HCT116 (cell line): Measurements from ENCODE around the gene STAMBPL1. TPM values are rescaled to one million over a fixed set of nuclear protein-coding genes. Genes with fewer than 3 reads are reported as not detected.

ENCODE experiments used
- ATAC-seq: fragments of 200-7000 bp; cut with Tn5 transposase; 2 replicates; pipeline ENCODE4 v1.9.1; 2020; ENCODE audit warnings: mild to moderate bottlenecking, moderate library complexity
- BruUV-seq: library from RNA; stranded (reverse); fragments of 400-500 nt; replicated peaks from 2 replicates; lab custom pipeline; 2021; lab: Mats Ljungman, UMichigan
- CTCF ChIA-PET: fragments of 300-600 bp; sonication (Branson Sonifier 250); formaldehyde crosslinking; loops from one replicate; lab custom pipeline; 2021; ENCODE audit warnings: antibody characterized with exemption; lab: Charles Lee
- POLR2A ChIA-PET: fragments of 300-600, 350-600 bp; sonication (Branson Sonifier 250); formaldehyde crosslinking; loops from one replicate; lab custom pipeline; 2021; ENCODE audit warnings: antibody characterized with exemption; lab: Charles Lee
- RAD21 ChIA-PET, 2 experiments: fragments of 300-600 bp; sonication (Branson Sonifier 250); formaldehyde crosslinking; loops; one replicate each; lab custom pipeline; 2023; ENCODE audit warnings: low total read pairs in 2 of 2; ENCODE audit not compliant: uncharacterized antibody in 2 of 2, unreplicated experiment in 2 of 2, low non-redundant PET in 1 of 2; lab: Charles Lee
- DNase-seq: peaks from one replicate; pipeline ENCODE4 v3.0.0-alpha.2; 2010; ENCODE audit warnings: low read depth, low spot score
- H2AFZ ChIP-seq: fragments of 200-600 bp; shearing (Covaris generic), sonication (generic); 2 replicates; pipeline ENCODE4 v1.6.1; 2017; ENCODE audit warnings: low read depth, mixed run types, mixed read lengths, antibody characterized with exemption, low read length; ENCODE audit not compliant: poor library complexity, severe bottlenecking
- H3K27ac ChIP-seq: 2 replicates; pipeline ENCODE4 v1.5.1; 2012; ENCODE audit warnings: low read depth, low read length
- H3K27me3 ChIP-seq: fragments of 200-600 bp; sonication (generic); 2 replicates; pipeline ENCODE4 v1.6.1; 2016; ENCODE audit warnings: mixed run types, low read length, mixed read lengths; ENCODE audit not compliant: insufficient read depth
- H3K36me3 ChIP-seq, 2 experiments: fragments of 200-500 bp in 1 of 2; fragments of 200-600 bp in 1 of 2; sonication (Bioruptor generic) in 1 of 2; sonication (generic) in 1 of 2; 2 replicates each; pipeline versions ENCODE4 v1.5.1 to v1.6.1; 2014 to 2016; ENCODE audit warnings: low read length in 2 of 2, inconsistent platforms in 1 of 2, mixed read lengths in 1 of 2, mixed run types in 1 of 2; ENCODE audit not compliant: insufficient read depth in 2 of 2, control insufficient read depth in 1 of 2
- H3K4me1 ChIP-seq, 2 experiments: fragments of 200-600 bp in 1 of 2; sonication (generic) in 1 of 2; 2 replicates each; pipeline versions ENCODE4 v1.5.1 to v1.6.1; 2012 to 2017; ENCODE audit warnings: low read length in 2 of 2, inconsistent platforms in 1 of 2, mild to moderate bottlenecking in 1 of 2, mixed read lengths in 1 of 2, mixed run types in 1 of 2, moderate library complexity in 1 of 2; ENCODE audit not compliant: insufficient read depth in 2 of 2, control insufficient read depth in 1 of 2
- H3K4me2 ChIP-seq: fragments of 200-600 bp; sonication (generic); 2 replicates; pipeline ENCODE4 v1.6.1; 2017; ENCODE audit warnings: mixed run types, low read length, mixed read lengths
- H3K4me3 ChIP-seq, 2 experiments: fragments of 200-600 bp in 1 of 2; sonication (generic) in 1 of 2; replicated peaks in 1 of 2; 2 replicates each; pipeline ENCODE4 v1.5.1; 2011 to 2016; ENCODE audit warnings: low read length in 2 of 2, control low read depth in 1 of 2, low read depth in 1 of 2, mild to moderate bottlenecking in 1 of 2, mixed read lengths in 1 of 2, mixed run types in 1 of 2
- H3K79me2 ChIP-seq: fragments of 200-600 bp; sonication (generic); 2 replicates; pipeline ENCODE4 v1.6.1; 2017; ENCODE audit warnings: mild to moderate bottlenecking, mixed run types, low read length, moderate library complexity, mixed read lengths; ENCODE audit not compliant: insufficient read depth
- H3K9ac ChIP-seq: fragments of 200-600 bp; sonication (generic); 2 replicates; pipeline ENCODE4 v1.6.1; 2016; ENCODE audit warnings: low read length, mixed read lengths
- H3K9me2 ChIP-seq: fragments of 200-600 bp; sonication (generic), shearing (Covaris generic); 2 replicates; pipeline ENCODE4 v1.6.1; 2017; ENCODE audit warnings: mixed run types, mild to moderate bottlenecking, moderate library complexity; ENCODE audit not compliant: insufficient read depth
- H3K9me3 ChIP-seq, 2 experiments: fragments of 200-500 bp in 1 of 2; fragments of 200-600 bp in 1 of 2; sonication (Bioruptor generic) in 1 of 2; sonication (generic) in 1 of 2; 2 replicates each; pipeline ENCODE4 v1.6.1; 2014 to 2017; ENCODE audit warnings: low read length in 2 of 2, mixed read lengths in 2 of 2, inconsistent platforms in 1 of 2, low read depth in 1 of 2, mild to moderate bottlenecking in 1 of 2, mixed run types in 1 of 2, moderate library complexity in 1 of 2; ENCODE audit not compliant: control insufficient read depth in 1 of 2, insufficient read depth in 1 of 2
- H4K20me1 ChIP-seq: fragments of 200-600 bp; sonication (generic), shearing (Covaris generic); 2 replicates; pipeline ENCODE4 v1.6.1; 2017; ENCODE audit warnings: mixed run types, mild to moderate bottlenecking, moderate library complexity; ENCODE audit not compliant: insufficient read depth
- CBX3 ChIP-seq: IDR thresholded peaks from 2 replicates; pipeline ENCODE4 v1.6.1; 2012; ENCODE audit warnings: low read depth
- CEBPB ChIP-seq: IDR thresholded peaks from 2 replicates; pipeline ENCODE4 v1.6.1; 2012; ENCODE audit warnings: low read depth
- EGR1 ChIP-seq: IDR thresholded peaks from 2 replicates; pipeline ENCODE4 v1.6.1; 2012; ENCODE audit warnings: low read depth
- ELF1 ChIP-seq: IDR thresholded peaks from 2 replicates; pipeline ENCODE4 v1.6.1; 2012; ENCODE audit warnings: low read depth, borderline replicate concordance
- EZH2 ChIP-seq: fragments of 200-600 bp; sonication (generic); IDR thresholded peaks from 2 replicates; pipeline ENCODE4 v1.6.1; 2017; ENCODE audit warnings: antibody characterized with exemption, mixed run types
- EZH2phosphoT487 ChIP-seq: fragments of 200-600 bp; IDR thresholded peaks from 2 replicates; pipeline ENCODE4 v1.6.1; 2018; ENCODE audit warnings: antibody characterized with exemption, borderline replicate concordance
- FOSL1 ChIP-seq: IDR thresholded peaks from 2 replicates; pipeline ENCODE4 v1.6.1; 2012; ENCODE audit warnings: low read depth
- JUND ChIP-seq: IDR thresholded peaks from 2 replicates; pipeline ENCODE4 v1.6.1; 2012
- POLR2A ChIP-seq: IDR thresholded peaks from 2 replicates; pipeline ENCODE4 v1.7.0; 2011; ENCODE audit warnings: borderline replicate concordance; ENCODE audit not compliant: insufficient read depth, insufficient read length; ENCODE audit errors: extremely low read depth
- POLR2AphosphoS5 ChIP-seq: IDR thresholded peaks from 2 replicates; pipeline ENCODE4 v1.6.1; 2011; ENCODE audit warnings: mild to moderate bottlenecking, low read depth, low read length, moderate library complexity
- RAD21 ChIP-seq: IDR thresholded peaks from 2 replicates; pipeline ENCODE4 v1.6.1; 2012; ENCODE audit warnings: low read depth, mild to moderate bottlenecking
- SIN3A ChIP-seq: IDR thresholded peaks from 2 replicates; pipeline ENCODE4 v1.6.1; 2012; ENCODE audit warnings: low read depth
- SP1 ChIP-seq: IDR thresholded peaks from 2 replicates; pipeline ENCODE4 v1.6.1; 2012; ENCODE audit warnings: low read depth
- TCF7L2 ChIP-seq: IDR thresholded peaks from 2 replicates; pipeline ENCODE4 v1.7.0; 2011; ENCODE audit warnings: borderline replicate concordance, inconsistent platforms; ENCODE audit not compliant: insufficient read depth, insufficient read length; ENCODE audit errors: extremely low read depth
- ZFX ChIP-seq: fragments of 450-650 bp; IDR thresholded peaks from 2 replicates; pipeline ENCODE4 v1.6.1; 2017
- ZNF274 ChIP-seq: fragments of 200-500 bp; sonication (Bioruptor generic); IDR thresholded peaks from 2 replicates; pipeline ENCODE4 v1.6.1; 2014; ENCODE audit warnings: mild to moderate bottlenecking, low read depth, low read length, inconsistent platforms
- intact Hi-C: fragments of 100-400 bp; cut with micrococcal nuclease; formaldehyde crosslinking; loops from 2 replicates; pipeline ENCODE4 v1.10.0; 2022
- total RNA-seq: library from RNA; stranded (reverse); gene quantifications from one replicate; pipeline ENCODE4 v1.2.1, GENCODE V29; 2021; ENCODE audit not compliant: unreplicated experiment
- TF ChIP-seq, protein P1 (sequence below): IDR thresholded peaks from 2 replicates; pipeline ENCODE4 v1.6.1; 2012
- TF ChIP-seq, protein P2 (sequence below), 3 experiments: fragments of 200-600 bp in 1 of 3; sonication (generic) in 1 of 3; IDR thresholded peaks in 2 of 3; conservative IDR thresholded peaks in 1 of 3; 2 replicates each; pipeline ENCODE4 v1.5.1; 2012 to 2017; ENCODE audit warnings: low read depth in 2 of 3, low read length in 2 of 3, antibody characterized with exemption in 1 of 3, borderline replicate concordance in 1 of 3, control low read depth in 1 of 3, mild to moderate bottlenecking in 1 of 3, mixed read lengths in 1 of 3, mixed run types in 1 of 3, moderate library complexity in 1 of 3; ENCODE audit not compliant: insufficient read depth in 1 of 3
- TF ChIP-seq, protein P3 (sequence below): IDR thresholded peaks from 2 replicates; pipeline ENCODE4 v1.6.1; 2012
- TF ChIP-seq, protein P4 (sequence below): IDR thresholded peaks from 2 replicates; pipeline ENCODE4 v1.6.1; 2011; ENCODE audit warnings: mild to moderate bottlenecking, low read length, moderate library complexity; ENCODE audit not compliant: insufficient replicate concordance; ENCODE audit errors: extremely low read depth

Gene STAMBPL1
- total RNA-seq, 1 experiment from 2014 or later, result 11.0 TPM

DNA sequence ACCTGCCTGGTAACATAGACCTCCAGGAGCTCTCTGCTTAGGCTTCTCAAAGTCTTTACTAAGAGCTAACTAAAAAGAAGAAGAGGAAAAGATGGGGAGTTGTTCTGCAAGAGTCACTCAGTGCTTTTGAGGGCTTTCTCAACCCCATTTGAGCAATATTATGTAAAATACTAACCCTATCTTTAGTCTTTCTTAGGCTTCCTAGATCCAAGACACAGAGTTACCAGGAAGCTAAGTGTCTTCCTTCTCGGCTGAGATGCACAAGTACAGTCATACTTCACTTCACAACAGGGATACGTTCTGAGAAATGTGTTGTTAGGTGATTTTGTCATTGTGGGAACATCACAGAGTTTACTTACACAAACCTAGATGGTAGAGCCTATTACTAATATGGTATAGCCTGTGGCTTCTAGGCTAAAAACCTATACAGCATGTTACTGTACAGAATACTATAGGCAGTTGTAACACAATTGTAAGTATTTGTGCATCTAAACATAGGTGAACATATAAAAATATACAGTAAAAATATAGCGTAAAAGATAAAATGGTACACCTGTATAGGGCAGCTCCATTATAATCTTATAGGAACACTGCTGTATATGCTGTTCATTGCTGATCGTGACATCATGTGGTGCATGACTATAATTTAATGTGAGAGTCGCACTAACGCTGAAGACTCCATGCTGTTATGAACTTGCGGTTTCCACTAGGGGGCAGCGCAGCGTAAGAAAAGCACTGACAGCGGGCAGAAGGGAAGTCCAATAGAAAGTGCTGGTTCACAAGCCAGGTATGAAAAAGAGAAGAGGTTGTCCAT lies 44.7 kb upstream of the STAMBPL1 start:
- no peaks in the 10 kb centered on the region for H3K79me2 ChIP-seq
- H3K4me2 ChIP-seq, result peak overlapping the region; percentile 19; the same call in 1 of the 2 replicates
- H3K36me3 ChIP-seq, result no peaks in the 10 kb centered on the region
- H3K9me3 ChIP-seq, result no peaks in the 10 kb centered on the region
- no peak overlapping the region for H3K4me3 ChIP-seq
- BruUV-seq, result no TSS peak
- H3K9me2 ChIP-seq, result no peaks in the 10 kb centered on the region
- H3K9ac ChIP-seq, result no peak overlapping the region
- peak overlapping the region; percentile 84 for H2AFZ ChIP-seq
- no peaks in the 10 kb centered on the region for H4K20me1 ChIP-seq
- POLR2A ChIA-PET, result interaction anchor here (1.0 to 1.7 kb wide), 5 partner anchors 11 to 155 kb away, joined by 3 to 4 read pairs (median 4); partner anchors contain the start of gene FAS
- CTCF ChIA-PET, result interaction anchor here (0.6 to 4.1 kb wide), 25 partner anchors 9 to 382 kb away, joined by 3 to 148 read pairs (median 5); partner anchors contain the start of genes ANKRD22, FAS and STAMBPL1
- H3K27ac ChIP-seq, result no peak overlapping the region
- RAD21 ChIA-PET, result interaction anchor here (1.1 to 2.5 kb wide), 8 partner anchors 30 to 270 kb away, joined by 3 to 11 read pairs (median 6); no protein-coding TSS in a partner anchor
- intact Hi-C loops, result loop anchor here (1.0 to 2.0 kb wide), 4 partner anchors 30 to 381 kb away; no protein-coding TSS in a partner anchor
- peak; percentile 83 for DNase-seq
- no peaks in the 10 kb centered on the region for H3K27me3 ChIP-seq
- peaks cover 0 to 8% of the 10 kb centered on the region in 2 experiments; a peak in 1 of 4 replicates for H3K4me1 ChIP-seq
- ATAC-seq, result peak; percentile 97
- TF ChIP-seq ELF1 (no peak), POLR2AphosphoS5 (no peak), CEBPB (peak; percentile 49; the same call in 1 of the 2 replicates), FOSL1 (no peak), TCF7L2 (no peak), EGR1 (no peak), POLR2A (no peak), ZFX (no peak), JUND (0 out of 2 replicates have a peak, but pooled peaks have one; percentile 17), ZNF274 (no peak), SIN3A (no peak), EZH2 (no peak), SP1 (no peak), EZH2phosphoT487 (no peak), CBX3 (0 out of 2 replicates have a peak, but pooled peaks have one; percentile 46), RAD21 (peak; percentile 99)
- TF ChIP-seq, protein P1, sequence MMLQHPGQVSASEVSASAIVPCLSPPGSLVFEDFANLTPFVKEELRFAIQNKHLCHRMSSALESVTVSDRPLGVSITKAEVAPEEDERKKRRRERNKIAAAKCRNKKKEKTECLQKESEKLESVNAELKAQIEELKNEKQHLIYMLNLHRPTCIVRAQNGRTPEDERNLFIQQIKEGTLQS, result no peak
- TF ChIP-seq, protein P2, sequence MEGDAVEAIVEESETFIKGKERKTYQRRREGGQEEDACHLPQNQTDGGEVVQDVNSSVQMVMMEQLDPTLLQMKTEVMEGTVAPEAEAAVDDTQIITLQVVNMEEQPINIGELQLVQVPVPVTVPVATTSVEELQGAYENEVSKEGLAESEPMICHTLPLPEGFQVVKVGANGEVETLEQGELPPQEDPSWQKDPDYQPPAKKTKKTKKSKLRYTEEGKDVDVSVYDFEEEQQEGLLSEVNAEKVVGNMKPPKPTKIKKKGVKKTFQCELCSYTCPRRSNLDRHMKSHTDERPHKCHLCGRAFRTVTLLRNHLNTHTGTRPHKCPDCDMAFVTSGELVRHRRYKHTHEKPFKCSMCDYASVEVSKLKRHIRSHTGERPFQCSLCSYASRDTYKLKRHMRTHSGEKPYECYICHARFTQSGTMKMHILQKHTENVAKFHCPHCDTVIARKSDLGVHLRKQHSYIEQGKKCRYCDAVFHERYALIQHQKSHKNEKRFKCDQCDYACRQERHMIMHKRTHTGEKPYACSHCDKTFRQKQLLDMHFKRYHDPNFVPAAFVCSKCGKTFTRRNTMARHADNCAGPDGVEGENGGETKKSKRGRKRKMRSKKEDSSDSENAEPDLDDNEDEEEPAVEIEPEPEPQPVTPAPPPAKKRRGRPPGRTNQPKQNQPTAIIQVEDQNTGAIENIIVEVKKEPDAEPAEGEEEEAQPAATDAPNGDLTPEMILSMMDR (IDR thresholded peaks at IDR 0.05 in 2 of 3, conservative IDR thresholded peaks at IDR 0.05 in 1 of 3; ENCODE audit: borderline replicate concordance in 1 of 3, insufficient read depth in 1 of 3, low read depth in 2 of 3, low read length in 2 of 3), result peak; percentile 82 to 97 (median 93)
- TF ChIP-seq, protein P3, sequence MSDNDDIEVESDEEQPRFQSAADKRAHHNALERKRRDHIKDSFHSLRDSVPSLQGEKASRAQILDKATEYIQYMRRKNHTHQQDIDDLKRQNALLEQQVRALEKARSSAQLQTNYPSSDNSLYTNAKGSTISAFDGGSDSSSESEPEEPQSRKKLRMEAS, result peak; percentile 39
- TF ChIP-seq, protein P4, sequence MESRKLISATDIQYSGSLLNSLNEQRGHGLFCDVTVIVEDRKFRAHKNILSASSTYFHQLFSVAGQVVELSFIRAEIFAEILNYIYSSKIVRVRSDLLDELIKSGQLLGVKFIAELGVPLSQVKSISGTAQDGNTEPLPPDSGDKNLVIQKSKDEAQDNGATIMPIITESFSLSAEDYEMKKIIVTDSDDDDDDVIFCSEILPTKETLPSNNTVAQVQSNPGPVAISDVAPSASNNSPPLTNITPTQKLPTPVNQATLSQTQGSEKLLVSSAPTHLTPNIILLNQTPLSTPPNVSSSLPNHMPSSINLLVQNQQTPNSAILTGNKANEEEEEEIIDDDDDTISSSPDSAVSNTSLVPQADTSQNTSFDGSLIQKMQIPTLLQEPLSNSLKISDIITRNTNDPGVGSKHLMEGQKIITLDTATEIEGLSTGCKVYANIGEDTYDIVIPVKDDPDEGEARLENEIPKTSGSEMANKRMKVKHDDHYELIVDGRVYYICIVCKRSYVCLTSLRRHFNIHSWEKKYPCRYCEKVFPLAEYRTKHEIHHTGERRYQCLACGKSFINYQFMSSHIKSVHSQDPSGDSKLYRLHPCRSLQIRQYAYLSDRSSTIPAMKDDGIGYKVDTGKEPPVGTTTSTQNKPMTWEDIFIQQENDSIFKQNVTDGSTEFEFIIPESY, result no peak
